ENCODE results near the gene H1-8.

The H1-8 gene

DNA sequence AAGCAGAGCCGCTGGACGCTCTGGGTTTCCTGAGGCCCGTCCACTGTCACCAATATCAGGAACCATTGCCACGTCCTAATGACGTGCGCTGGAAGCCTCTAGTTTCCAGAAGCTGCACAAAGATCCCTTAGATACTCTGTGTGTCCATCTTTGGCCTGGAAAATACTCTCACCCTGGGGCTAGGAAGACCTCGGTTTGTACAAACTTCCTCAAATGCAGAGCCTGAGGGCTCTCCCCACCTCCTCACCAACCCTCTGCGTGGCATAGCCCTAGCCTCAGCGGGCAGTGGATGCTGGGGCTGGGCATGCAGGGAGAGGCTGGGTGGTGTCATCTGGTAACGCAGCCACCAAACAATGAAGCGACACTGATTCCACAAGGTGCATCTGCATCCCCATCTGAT is 11.3 kb upstream of the H1-8 start:
- Histone ChIP-seq H3K27ac (ENCODE audit: low read depth in 2 of 2, low read length in 2 of 2) (no peak overlapping the region), H3K4me1 (ENCODE audit: control insufficient read depth in 2 of 2, insufficient read depth in 2 of 2, low read length in 2 of 2) (no peaks in the 10 kb centered on the region), H3K36me3 (ENCODE audit: control insufficient read depth in 2 of 2, insufficient read depth in 2 of 2, low read length in 2 of 2) (no peaks in the 10 kb centered on the region), H3K4me3 (ENCODE audit: low read length in 2 of 2) (no peak overlapping the region), H3K9me3 (ENCODE audit: control insufficient read depth in 2 of 2, low read length in 2 of 2) (no peaks in the 10 kb centered on the region), H3K27me3 (ENCODE audit: control insufficient read depth in 2 of 2, insufficient read depth in 2 of 2, low read length in 2 of 2) (peaks cover 0 to 2% of the 10 kb centered on the region in 2 donors), H3K9ac (ENCODE audit: low read depth in 1 of 2, low read length in 2 of 2) (no peak overlapping the region)

DNA sequence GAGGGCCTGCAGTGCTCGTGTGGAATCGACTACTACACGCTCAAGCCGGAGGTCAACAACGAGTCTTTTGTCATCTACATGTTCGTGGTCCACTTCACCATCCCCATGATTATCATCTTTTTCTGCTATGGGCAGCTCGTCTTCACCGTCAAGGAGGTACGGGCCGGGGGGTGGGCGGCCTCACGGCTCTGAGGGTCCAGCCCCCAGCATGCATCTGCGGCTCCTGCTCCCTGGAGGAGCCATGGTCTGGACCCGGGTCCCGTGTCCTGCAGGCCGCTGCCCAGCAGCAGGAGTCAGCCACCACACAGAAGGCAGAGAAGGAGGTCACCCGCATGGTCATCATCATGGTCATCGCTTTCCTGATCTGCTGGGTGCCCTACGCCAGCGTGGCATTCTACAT is 10.7 kb upstream of the H1-8 start:
- H3K36me3 ChIP-seq (ENCODE audit: control insufficient read depth in 2 of 2, insufficient read depth in 2 of 2, low read length in 2 of 2), result no peaks in the 10 kb centered on the region
- no peaks in the 10 kb centered on the region for H3K9me3 ChIP-seq (ENCODE audit: control insufficient read depth in 2 of 2, low read length in 2 of 2)
- H3K27ac ChIP-seq (ENCODE audit: low read depth in 2 of 2, low read length in 2 of 2), result no peak overlapping the region
- H3K9ac ChIP-seq (ENCODE audit: low read depth in 1 of 2, low read length in 2 of 2), result no peak overlapping the region
- H3K27me3 ChIP-seq (ENCODE audit: control insufficient read depth in 2 of 2, insufficient read depth in 2 of 2, low read length in 2 of 2), result peaks cover 0 to 2% of the 10 kb centered on the region in 2 donors
- H3K4me3 ChIP-seq (ENCODE audit: low read length in 2 of 2), result no peak overlapping the region
- H3K4me1 ChIP-seq (ENCODE audit: control insufficient read depth in 2 of 2, insufficient read depth in 2 of 2, low read length in 2 of 2), result no peaks in the 10 kb centered on the region

DNA sequence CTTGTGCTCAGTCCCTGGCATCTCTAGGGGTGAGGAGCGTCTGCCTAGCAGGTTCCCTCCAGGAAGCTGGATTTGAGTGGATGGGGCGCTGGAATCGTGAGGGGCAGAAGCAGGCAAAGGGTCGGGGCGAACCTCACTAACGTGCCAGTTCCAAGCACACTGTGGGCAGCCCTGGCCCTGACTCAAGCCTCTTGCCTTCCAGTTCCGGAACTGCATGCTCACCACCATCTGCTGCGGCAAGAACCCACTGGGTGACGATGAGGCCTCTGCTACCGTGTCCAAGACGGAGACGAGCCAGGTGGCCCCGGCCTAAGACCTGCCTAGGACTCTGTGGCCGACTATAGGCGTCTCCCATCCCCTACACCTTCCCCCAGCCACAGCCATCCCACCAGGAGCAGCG is 9.6 kb upstream of the H1-8 start:
- Histone ChIP-seq H3K4me3 (ENCODE audit: low read length in 2 of 2) (no peak overlapping the region), H3K9me3 (ENCODE audit: control insufficient read depth in 2 of 2, low read length in 2 of 2) (no peaks in the 10 kb centered on the region), H3K27ac (ENCODE audit: low read depth in 2 of 2, low read length in 2 of 2) (no peak overlapping the region), H3K27me3 (ENCODE audit: control insufficient read depth in 2 of 2, insufficient read depth in 2 of 2, low read length in 2 of 2) (peaks cover 0 to 2% of the 10 kb centered on the region in 2 donors), H3K4me1 (ENCODE audit: control insufficient read depth in 2 of 2, insufficient read depth in 2 of 2, low read length in 2 of 2) (no peaks in the 10 kb centered on the region), H3K36me3 (ENCODE audit: control insufficient read depth in 2 of 2, insufficient read depth in 2 of 2, low read length in 2 of 2) (no peaks in the 10 kb centered on the region), H3K9ac (ENCODE audit: low read depth in 1 of 2, low read length in 2 of 2) (no peak overlapping the region)

DNA sequence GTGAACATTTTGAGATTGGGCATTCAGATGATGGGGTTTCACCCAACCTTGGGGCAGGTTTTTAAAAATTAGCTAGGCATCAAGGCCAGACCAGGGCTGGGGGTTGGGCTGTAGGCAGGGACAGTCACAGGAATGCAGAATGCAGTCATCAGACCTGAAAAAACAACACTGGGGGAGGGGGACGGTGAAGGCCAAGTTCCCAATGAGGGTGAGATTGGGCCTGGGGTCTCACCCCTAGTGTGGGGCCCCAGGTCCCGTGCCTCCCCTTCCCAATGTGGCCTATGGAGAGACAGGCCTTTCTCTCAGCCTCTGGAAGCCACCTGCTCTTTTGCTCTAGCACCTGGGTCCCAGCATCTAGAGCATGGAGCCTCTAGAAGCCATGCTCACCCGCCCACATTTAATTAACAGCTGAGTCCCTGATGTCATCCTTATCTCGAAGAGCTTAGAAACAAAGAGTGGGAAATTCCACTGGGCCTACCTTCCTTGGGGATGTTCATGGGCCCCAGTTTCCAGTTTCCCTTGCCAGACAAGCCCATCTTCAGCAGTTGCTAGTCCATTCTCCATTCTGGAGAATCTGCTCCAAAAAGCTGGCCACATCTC is 8.4 kb upstream of the H1-8 start:
- H3K9ac ChIP-seq (ENCODE audit: low read depth in 1 of 2, low read length in 2 of 2), result no peak overlapping the region
- H3K4me3 ChIP-seq (ENCODE audit: low read length in 2 of 2), result no peak overlapping the region
- no peaks in the 10 kb centered on the region for H3K4me1 ChIP-seq (ENCODE audit: control insufficient read depth in 2 of 2, insufficient read depth in 2 of 2, low read length in 2 of 2)
- H3K27ac ChIP-seq (ENCODE audit: low read depth in 2 of 2, low read length in 2 of 2), result no peak overlapping the region
- H3K9me3 ChIP-seq (ENCODE audit: control insufficient read depth in 2 of 2, low read length in 2 of 2), result no peaks in the 10 kb centered on the region
- no peaks in the 10 kb centered on the region for H3K36me3 ChIP-seq (ENCODE audit: control insufficient read depth in 2 of 2, insufficient read depth in 2 of 2, low read length in 2 of 2)
- H3K27me3 ChIP-seq (ENCODE audit: control insufficient read depth in 2 of 2, insufficient read depth in 2 of 2, low read length in 2 of 2), result no peaks in the 10 kb centered on the region

DNA sequence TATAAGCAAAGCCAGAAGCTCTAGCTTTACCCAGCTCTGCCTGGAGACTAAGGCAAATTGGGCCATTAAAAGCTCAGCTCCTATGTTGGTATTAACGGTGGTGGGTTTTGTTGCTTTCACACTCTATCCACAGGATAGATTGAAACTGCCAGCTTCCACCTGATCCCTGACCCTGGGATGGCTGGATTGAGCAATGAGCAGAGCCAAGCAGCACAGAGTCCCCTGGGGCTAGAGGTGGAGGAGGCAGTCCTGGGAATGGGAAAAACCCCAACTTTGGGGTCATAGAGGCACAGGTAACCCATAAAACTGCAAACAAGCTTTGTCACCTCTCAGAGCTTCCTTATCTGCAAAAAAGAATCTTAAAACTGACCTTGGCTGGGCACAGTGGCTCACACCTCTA is 7.9 kb upstream of the H1-8 start:
- Histone ChIP-seq H3K4me1 (ENCODE audit: control insufficient read depth in 2 of 2, insufficient read depth in 2 of 2, low read length in 2 of 2) (no peaks in the 10 kb centered on the region), H3K9me3 (ENCODE audit: control insufficient read depth in 2 of 2, low read length in 2 of 2) (no peaks in the 10 kb centered on the region), H3K36me3 (ENCODE audit: control insufficient read depth in 2 of 2, insufficient read depth in 2 of 2, low read length in 2 of 2) (no peaks in the 10 kb centered on the region), H3K4me3 (ENCODE audit: low read length in 2 of 2) (no peak overlapping the region), H3K27me3 (ENCODE audit: control insufficient read depth in 2 of 2, insufficient read depth in 2 of 2, low read length in 2 of 2) (no peaks in the 10 kb centered on the region), H3K9ac (ENCODE audit: low read depth in 1 of 2, low read length in 2 of 2) (no peak overlapping the region), H3K27ac (ENCODE audit: low read depth in 2 of 2, low read length in 2 of 2) (no peak overlapping the region)

DNA sequence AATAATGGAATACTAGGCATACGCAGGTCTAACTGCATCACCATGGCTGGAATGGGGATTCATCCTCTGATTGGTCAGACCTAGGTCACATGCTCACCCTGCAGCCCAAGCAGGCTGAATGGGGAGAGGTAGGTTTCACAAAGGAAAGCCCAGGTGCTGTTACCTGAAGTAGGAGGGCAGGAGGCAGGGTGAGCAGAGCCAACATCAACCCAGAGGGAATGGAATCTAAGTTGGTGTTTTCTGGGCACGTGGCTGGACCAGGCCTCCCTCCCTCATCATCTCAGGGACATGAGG is 6.7 kb upstream of the H1-8 start:
- Histone ChIP-seq H3K9ac (ENCODE audit: low read depth in 1 of 2, low read length in 2 of 2) (no peak overlapping the region), H3K4me1 (ENCODE audit: control insufficient read depth in 2 of 2, insufficient read depth in 2 of 2, low read length in 2 of 2) (no peaks in the 10 kb centered on the region), H3K27me3 (ENCODE audit: control insufficient read depth in 2 of 2, insufficient read depth in 2 of 2, low read length in 2 of 2) (no peaks in the 10 kb centered on the region), H3K36me3 (ENCODE audit: control insufficient read depth in 2 of 2, insufficient read depth in 2 of 2, low read length in 2 of 2) (no peaks in the 10 kb centered on the region), H3K4me3 (ENCODE audit: low read length in 2 of 2) (no peak overlapping the region), H3K9me3 (ENCODE audit: control insufficient read depth in 2 of 2, low read length in 2 of 2) (no peaks in the 10 kb centered on the region), H3K27ac (ENCODE audit: low read depth in 2 of 2, low read length in 2 of 2) (no peak overlapping the region)

DNA sequence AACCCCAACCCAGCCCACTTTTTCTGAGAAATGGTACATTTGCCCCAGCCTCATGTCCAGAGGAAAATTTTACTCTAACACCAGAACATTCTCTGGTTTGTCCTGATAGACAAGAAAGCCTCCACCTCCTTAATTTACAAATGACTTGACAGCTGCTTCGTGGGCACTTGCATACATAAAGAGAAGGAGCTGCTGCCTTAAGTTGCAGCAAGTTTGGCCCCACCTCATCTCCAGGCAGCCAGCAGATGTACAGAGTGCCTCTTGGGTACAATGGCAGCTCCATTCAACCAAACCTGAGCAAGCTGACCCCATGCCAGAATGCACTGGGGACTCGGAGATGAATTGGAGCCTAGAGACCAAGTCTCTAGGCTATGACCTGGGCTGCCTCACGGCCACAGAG is 6.2 kb upstream of the H1-8 start:
- H3K4me1 ChIP-seq (ENCODE audit: control insufficient read depth in 2 of 2, insufficient read depth in 2 of 2, low read length in 2 of 2), result no peaks in the 10 kb centered on the region
- H3K9ac ChIP-seq (ENCODE audit: low read depth in 1 of 2, low read length in 2 of 2), result no peak overlapping the region
- no peaks in the 10 kb centered on the region for H3K9me3 ChIP-seq (ENCODE audit: control insufficient read depth in 2 of 2, low read length in 2 of 2)
- no peak overlapping the region for H3K4me3 ChIP-seq (ENCODE audit: low read length in 2 of 2)
- no peak overlapping the region for H3K27ac ChIP-seq (ENCODE audit: low read depth in 2 of 2, low read length in 2 of 2)
- no peaks in the 10 kb centered on the region for H3K36me3 ChIP-seq (ENCODE audit: control insufficient read depth in 2 of 2, insufficient read depth in 2 of 2, low read length in 2 of 2)
- H3K27me3 ChIP-seq (ENCODE audit: control insufficient read depth in 2 of 2, insufficient read depth in 2 of 2, low read length in 2 of 2), result no peaks in the 10 kb centered on the region

DNA sequence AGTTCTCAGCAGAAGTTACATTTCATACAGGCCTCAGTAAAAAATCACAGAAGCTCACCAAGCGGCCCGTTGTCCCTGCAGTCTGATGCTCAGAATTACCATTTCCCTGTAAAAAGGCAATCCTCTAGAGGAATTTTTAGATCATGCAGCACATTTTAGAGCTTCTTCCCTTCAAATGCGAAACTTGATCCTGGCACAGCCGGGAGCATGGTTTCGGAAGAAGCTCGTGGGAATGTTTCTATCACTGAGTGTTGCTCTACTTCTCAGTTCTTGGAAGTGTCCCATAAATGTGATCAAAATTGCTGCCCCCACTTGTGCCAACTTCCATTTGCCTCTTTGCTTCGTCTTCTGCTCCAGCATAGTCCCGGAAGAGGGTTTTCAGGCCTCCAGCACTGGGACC is 3.8 kb upstream of the H1-8 start:
- no peak overlapping the region for H3K27ac ChIP-seq (ENCODE audit: low read depth in 2 of 2, low read length in 2 of 2)
- no peaks in the 10 kb centered on the region for H3K36me3 ChIP-seq (ENCODE audit: control insufficient read depth in 2 of 2, insufficient read depth in 2 of 2, low read length in 2 of 2)
- H3K9me3 ChIP-seq (ENCODE audit: control insufficient read depth in 2 of 2, low read length in 2 of 2), result no peaks in the 10 kb centered on the region
- no peak overlapping the region for H3K9ac ChIP-seq (ENCODE audit: low read depth in 1 of 2, low read length in 2 of 2)
- H3K27me3 ChIP-seq (ENCODE audit: control insufficient read depth in 2 of 2, insufficient read depth in 2 of 2, low read length in 2 of 2), result no peaks in the 10 kb centered on the region
- H3K4me3 ChIP-seq (ENCODE audit: low read length in 2 of 2), result no peak overlapping the region
- H3K4me1 ChIP-seq (ENCODE audit: control insufficient read depth in 2 of 2, insufficient read depth in 2 of 2, low read length in 2 of 2), result no peaks in the 10 kb centered on the region

DNA sequence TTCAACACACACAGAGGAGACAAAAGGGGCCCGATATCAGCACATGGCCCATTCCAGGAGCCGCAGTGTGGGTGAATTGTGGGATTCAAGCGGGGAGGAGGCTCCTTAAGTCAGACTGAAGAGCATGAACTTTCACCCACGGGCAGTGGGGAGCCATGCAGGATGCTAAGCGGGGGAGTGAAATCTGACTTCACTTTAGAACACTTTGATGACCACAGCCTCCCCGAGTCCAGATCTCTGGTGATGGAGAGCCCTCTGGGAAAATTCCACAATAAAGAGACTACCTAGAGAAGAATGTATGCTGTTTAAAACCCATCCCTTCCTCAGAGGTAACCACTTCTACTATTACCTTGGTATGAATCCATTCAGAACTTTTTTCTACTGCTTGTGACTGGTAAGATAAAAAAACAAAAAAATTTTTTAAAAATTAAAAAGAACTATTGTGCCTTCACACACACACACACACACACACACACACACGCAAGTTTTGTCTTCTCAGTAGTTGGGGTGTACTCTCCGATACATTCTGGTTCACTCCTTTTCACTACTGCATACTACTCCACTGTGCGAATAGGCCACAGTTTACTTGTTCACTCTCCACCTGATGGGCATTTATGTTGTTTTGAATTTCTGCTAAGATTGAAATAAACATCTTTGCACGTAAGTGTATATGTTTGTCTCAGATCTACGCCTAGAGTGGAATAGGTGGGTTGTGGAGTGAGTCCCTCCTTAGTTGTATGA is 2.0 kb upstream of the H1-8 start:
- Histone ChIP-seq H3K36me3 (ENCODE audit: control insufficient read depth in 2 of 2, insufficient read depth in 2 of 2, low read length in 2 of 2) (no peaks in the 10 kb centered on the region), H3K4me3 (ENCODE audit: low read length in 2 of 2) (no peak overlapping the region)

DNA sequence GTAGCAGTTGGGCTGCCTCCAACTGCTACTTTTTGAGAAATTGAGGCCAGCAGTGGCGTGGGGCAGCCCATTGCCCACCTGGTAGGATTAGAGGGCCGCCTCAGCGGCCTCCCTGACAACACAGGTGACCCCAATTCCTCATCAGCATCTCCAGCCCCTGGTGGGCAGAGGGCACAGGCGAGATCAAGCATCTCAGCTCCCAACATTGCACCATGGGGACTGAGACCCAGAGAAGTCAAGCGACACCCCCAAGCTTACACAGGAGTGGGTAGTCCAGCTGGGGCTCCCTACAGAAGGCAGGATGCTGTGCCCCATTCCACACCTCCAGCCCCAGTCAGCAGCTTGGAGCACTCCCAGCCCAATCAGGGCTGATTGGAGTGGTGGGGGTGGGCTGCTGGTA is 228 bp upstream of the H1-8 start:
- H3K4me1 ChIP-seq (ENCODE audit: control insufficient read depth in 2 of 2, insufficient read depth in 2 of 2, low read length in 2 of 2), result no peaks in the 10 kb centered on the region
- no peaks in the 10 kb centered on the region for H3K27me3 ChIP-seq (ENCODE audit: control insufficient read depth in 2 of 2, insufficient read depth in 2 of 2, low read length in 2 of 2)
- H3K9ac ChIP-seq (ENCODE audit: low read depth in 1 of 2, low read length in 2 of 2), result no peak overlapping the region
- H3K4me3 ChIP-seq (ENCODE audit: low read length in 2 of 2), result no peak overlapping the region
- no peak overlapping the region for H3K27ac ChIP-seq (ENCODE audit: low read depth in 2 of 2, low read length in 2 of 2)
- H3K36me3 ChIP-seq (ENCODE audit: control insufficient read depth in 2 of 2, insufficient read depth in 2 of 2, low read length in 2 of 2), result no peaks in the 10 kb centered on the region
- H3K9me3 ChIP-seq (ENCODE audit: control insufficient read depth in 2 of 2, low read length in 2 of 2), result no peaks in the 10 kb centered on the region

More for the DNA sequence above, 2.0 kb upstream of the H1-8 start:
- Histone ChIP-seq H3K27me3 (ENCODE audit: control insufficient read depth in 2 of 2, insufficient read depth in 2 of 2, low read length in 2 of 2) (no peaks in the 10 kb centered on the region), H3K27ac (ENCODE audit: low read depth in 2 of 2, low read length in 2 of 2) (no peak overlapping the region), H3K9me3 (ENCODE audit: control insufficient read depth in 2 of 2, low read length in 2 of 2) (no peaks in the 10 kb centered on the region), H3K9ac (ENCODE audit: low read depth in 1 of 2, low read length in 2 of 2) (no peak overlapping the region), H3K4me1 (ENCODE audit: control insufficient read depth in 2 of 2, insufficient read depth in 2 of 2, low read length in 2 of 2) (no peaks in the 10 kb centered on the region)
